GM23338 (cell line): ENCODE measurements around the gene MLLT10. TPM values are rescaled to one million over a fixed set of nuclear protein-coding genes. Genes with fewer than 3 reads are reported as not detected.

ENCODE experiments used
- ATAC-seq: fragments of 200-7000 bp; cut with Tn5 transposase; 3 replicates; pipeline ENCODE4 v1.9.1; 2020
- DNase-seq: peaks from one replicate; pipeline ENCODE4 v3.0.0-alpha.2; 2015; ENCODE audit warnings: low spot score
- H2AFZ ChIP-seq: fragments of 200-600 bp; sonication (generic); 2 replicates; pipeline ENCODE4 v1.8.0; 2016; ENCODE audit warnings: antibody characterized with exemption, mild to moderate bottlenecking, moderate library complexity
- H3F3A ChIP-seq: fragments of 200-600 bp; sonication (generic); replicated peaks from 2 replicates; pipeline ENCODE4 v1.8.0; 2017; ENCODE audit warnings: antibody characterized with exemption, mixed run types, low read depth
- H3K27ac ChIP-seq: fragments of 200-600 bp; sonication (generic); 2 replicates; pipeline ENCODE4 v1.6.1; 2016; ENCODE audit warnings: low read depth
- H3K27me3 ChIP-seq: fragments of 200-600 bp; sonication (generic); 2 replicates; pipeline ENCODE4 v1.8.0; 2016; ENCODE audit warnings: mild to moderate bottlenecking, mixed run types, moderate library complexity; ENCODE audit not compliant: insufficient read depth
- H3K36me3 ChIP-seq: fragments of 200-600 bp; sonication (generic); 2 replicates; pipeline ENCODE4 v1.8.0; 2016; ENCODE audit warnings: mild to moderate bottlenecking; ENCODE audit not compliant: insufficient read depth
- H3K4me1 ChIP-seq: fragments of 200-600 bp; sonication (generic); 2 replicates; pipeline ENCODE4 v1.8.0; 2016; ENCODE audit warnings: mild to moderate bottlenecking, moderate library complexity; ENCODE audit not compliant: insufficient read depth
- H3K4me2 ChIP-seq: fragments of 200-600 bp; sonication (generic); 2 replicates; pipeline ENCODE4 v1.7.1; 2017; ENCODE audit warnings: mixed run types
- H3K4me3 ChIP-seq: fragments of 200-600 bp; sonication (generic); 2 replicates; pipeline ENCODE4 v1.6.1; 2016; ENCODE audit warnings: mixed run types
- H3K79me2 ChIP-seq: fragments of 200-600 bp; sonication (generic); replicated peaks from 2 replicates; pipeline ENCODE4 v1.8.0; 2017; ENCODE audit warnings: mild to moderate bottlenecking; ENCODE audit not compliant: insufficient read depth
- H3K9me2 ChIP-seq: fragments of 200-600 bp; sonication (generic); 2 replicates; pipeline ENCODE4 v1.8.0; 2017; ENCODE audit not compliant: insufficient read depth
- H4K20me1 ChIP-seq: fragments of 200-600 bp; sonication (generic); replicated peaks from 2 replicates; pipeline ENCODE4 v1.8.0; 2017; ENCODE audit warnings: mild to moderate bottlenecking; ENCODE audit not compliant: insufficient read depth
- H3K27ac Mint-ChIP-seq: 2 replicates; pipeline ENCODE4 v1.8.0; 2020; ENCODE audit warnings: inconsistent platforms, mild to moderate bottlenecking, moderate library complexity, mixed read lengths
- H3K27me3 Mint-ChIP-seq: 3 replicates; pipeline ENCODE4 v1.8.0; 2022; ENCODE audit warnings: low read depth, mild to moderate bottlenecking, moderate library complexity, mixed read lengths, inconsistent platforms; ENCODE audit not compliant: insufficient read depth, poor library complexity
- H3K36me3 Mint-ChIP-seq: 3 replicates; pipeline ENCODE4 v1.8.0; 2021; ENCODE audit warnings: low read depth, mild to moderate bottlenecking, inconsistent platforms, moderate library complexity, mixed read lengths
- H3K4me1 Mint-ChIP-seq: 3 replicates; pipeline ENCODE4 v1.8.0; 2020; ENCODE audit warnings: mild to moderate bottlenecking, inconsistent platforms, mixed read lengths
- H3K4me3 Mint-ChIP-seq: 3 replicates; pipeline ENCODE4 v1.8.0; 2021; ENCODE audit warnings: moderate library complexity, mild to moderate bottlenecking, inconsistent platforms, mixed read lengths
- H3K9me3 Mint-ChIP-seq: 3 replicates; pipeline ENCODE4 v1.8.0; 2020; ENCODE audit warnings: moderate library complexity, mild to moderate bottlenecking, inconsistent platforms, mixed read lengths
- CREB1 ChIP-seq: fragments of 250-450 bp; sonication (Bioruptor Pico); IDR thresholded peaks from 2 replicates; pipeline ENCODE4 v1.5.0; 2020; ENCODE audit warnings: low read depth, mild to moderate bottlenecking, moderate library complexity
- EZH2phosphoT487 ChIP-seq: fragments of 200-600 bp; sonication (generic); IDR thresholded peaks from one replicate; pipeline ENCODE4 v1.8.1; 2018; ENCODE audit warnings: antibody characterized with exemption; ENCODE audit not compliant: unreplicated experiment
- JUNB ChIP-seq: IDR thresholded peaks from one replicate; pipeline ENCODE4 v1.6.1; 2016; ENCODE audit warnings: antibody characterized with exemption; ENCODE audit not compliant: unreplicated experiment
- polyA plus RNA-seq: library from polyadenylated mRNA; unstranded; fragments of >200 nt; fragmentation: Nextera tagmentation; extraction: Ambion mirVana; gene quantifications from 2 replicates; pipeline ENCODE4 v1.2.1, GENCODE V29; 2016
- total RNA-seq: library from RNA; depleted of rRNA; stranded (reverse); fragments of >200 nt; shearing (Covaris generic); gene quantifications from 2 replicates; pipeline ENCODE4 v1.2.3, GENCODE V29; 2014
- TF ChIP-seq, protein P1 (sequence below): fragments of 250-450 bp; sonication (Bioruptor Pico); IDR thresholded peaks from 2 replicates; pipeline ENCODE4 v1.5.0; 2020; ENCODE audit warnings: mild to moderate bottlenecking, moderate library complexity
- TF ChIP-seq, protein P2 (sequence below), 2 experiments: fragments of 200-600 bp in 1 of 2; sonication (generic) in 1 of 2; conservative IDR thresholded peaks; 2 replicates each; pipeline versions ENCODE4 v1.5.1 to v1.6.1; 2016 to 2017; ENCODE audit warnings: antibody characterized with exemption in 2 of 2, low read depth in 2 of 2, mild to moderate bottlenecking in 2 of 2, moderate library complexity in 1 of 2
- TF ChIP-seq, protein P3 (sequence below): IDR thresholded peaks from 2 replicates; pipeline ENCODE4 v1.6.1; 2016; ENCODE audit warnings: antibody characterized with exemption
- TF ChIP-seq, protein P4 (sequence below): IDR thresholded peaks from one replicate; pipeline ENCODE4 v1.6.1; 2018; ENCODE audit warnings: antibody characterized with exemption; ENCODE audit not compliant: unreplicated experiment

The MLLT10 gene
- total and polyA plus RNA-seq, 2 experiments from 2014 or later = 28.8 to 55.4 TPM

DNA sequence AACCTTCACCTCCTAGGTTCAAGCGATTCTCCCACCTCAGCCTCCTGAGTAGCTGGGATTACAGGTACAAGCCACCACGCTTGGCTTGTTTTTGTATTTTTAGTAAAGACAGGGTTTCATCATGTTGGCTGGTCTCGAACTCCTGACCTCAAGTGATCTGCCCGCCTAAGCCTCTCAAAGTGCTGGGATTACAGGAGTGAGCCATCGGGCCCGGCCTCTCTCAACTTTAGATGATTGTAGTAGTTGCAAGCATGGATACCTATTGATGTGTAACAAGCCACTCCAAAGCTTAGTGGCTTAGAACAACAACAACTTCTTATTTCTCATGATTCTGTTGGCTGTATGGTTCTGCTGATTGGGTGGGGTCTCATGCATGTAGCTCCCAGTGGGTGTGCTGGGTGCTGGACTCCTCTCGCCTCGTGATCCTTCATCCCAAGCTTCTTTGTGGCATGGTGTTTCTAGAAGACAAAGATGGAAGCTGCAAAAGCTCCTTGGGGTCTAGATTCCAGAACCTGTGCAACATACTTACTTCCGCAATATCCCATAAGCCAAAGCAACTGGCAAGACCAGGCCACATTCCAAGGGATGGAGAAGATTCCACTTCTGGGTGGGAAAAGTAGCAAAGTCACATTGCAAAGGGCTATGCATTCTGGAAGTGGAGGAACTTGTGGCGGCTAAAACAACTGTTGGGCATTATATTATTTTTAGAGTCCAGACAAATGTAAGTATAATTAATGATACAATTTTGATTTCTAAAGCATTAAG, 46.4 kb upstream of the MLLT10 start (continued):
- TF ChIP-seq, protein P1, sequence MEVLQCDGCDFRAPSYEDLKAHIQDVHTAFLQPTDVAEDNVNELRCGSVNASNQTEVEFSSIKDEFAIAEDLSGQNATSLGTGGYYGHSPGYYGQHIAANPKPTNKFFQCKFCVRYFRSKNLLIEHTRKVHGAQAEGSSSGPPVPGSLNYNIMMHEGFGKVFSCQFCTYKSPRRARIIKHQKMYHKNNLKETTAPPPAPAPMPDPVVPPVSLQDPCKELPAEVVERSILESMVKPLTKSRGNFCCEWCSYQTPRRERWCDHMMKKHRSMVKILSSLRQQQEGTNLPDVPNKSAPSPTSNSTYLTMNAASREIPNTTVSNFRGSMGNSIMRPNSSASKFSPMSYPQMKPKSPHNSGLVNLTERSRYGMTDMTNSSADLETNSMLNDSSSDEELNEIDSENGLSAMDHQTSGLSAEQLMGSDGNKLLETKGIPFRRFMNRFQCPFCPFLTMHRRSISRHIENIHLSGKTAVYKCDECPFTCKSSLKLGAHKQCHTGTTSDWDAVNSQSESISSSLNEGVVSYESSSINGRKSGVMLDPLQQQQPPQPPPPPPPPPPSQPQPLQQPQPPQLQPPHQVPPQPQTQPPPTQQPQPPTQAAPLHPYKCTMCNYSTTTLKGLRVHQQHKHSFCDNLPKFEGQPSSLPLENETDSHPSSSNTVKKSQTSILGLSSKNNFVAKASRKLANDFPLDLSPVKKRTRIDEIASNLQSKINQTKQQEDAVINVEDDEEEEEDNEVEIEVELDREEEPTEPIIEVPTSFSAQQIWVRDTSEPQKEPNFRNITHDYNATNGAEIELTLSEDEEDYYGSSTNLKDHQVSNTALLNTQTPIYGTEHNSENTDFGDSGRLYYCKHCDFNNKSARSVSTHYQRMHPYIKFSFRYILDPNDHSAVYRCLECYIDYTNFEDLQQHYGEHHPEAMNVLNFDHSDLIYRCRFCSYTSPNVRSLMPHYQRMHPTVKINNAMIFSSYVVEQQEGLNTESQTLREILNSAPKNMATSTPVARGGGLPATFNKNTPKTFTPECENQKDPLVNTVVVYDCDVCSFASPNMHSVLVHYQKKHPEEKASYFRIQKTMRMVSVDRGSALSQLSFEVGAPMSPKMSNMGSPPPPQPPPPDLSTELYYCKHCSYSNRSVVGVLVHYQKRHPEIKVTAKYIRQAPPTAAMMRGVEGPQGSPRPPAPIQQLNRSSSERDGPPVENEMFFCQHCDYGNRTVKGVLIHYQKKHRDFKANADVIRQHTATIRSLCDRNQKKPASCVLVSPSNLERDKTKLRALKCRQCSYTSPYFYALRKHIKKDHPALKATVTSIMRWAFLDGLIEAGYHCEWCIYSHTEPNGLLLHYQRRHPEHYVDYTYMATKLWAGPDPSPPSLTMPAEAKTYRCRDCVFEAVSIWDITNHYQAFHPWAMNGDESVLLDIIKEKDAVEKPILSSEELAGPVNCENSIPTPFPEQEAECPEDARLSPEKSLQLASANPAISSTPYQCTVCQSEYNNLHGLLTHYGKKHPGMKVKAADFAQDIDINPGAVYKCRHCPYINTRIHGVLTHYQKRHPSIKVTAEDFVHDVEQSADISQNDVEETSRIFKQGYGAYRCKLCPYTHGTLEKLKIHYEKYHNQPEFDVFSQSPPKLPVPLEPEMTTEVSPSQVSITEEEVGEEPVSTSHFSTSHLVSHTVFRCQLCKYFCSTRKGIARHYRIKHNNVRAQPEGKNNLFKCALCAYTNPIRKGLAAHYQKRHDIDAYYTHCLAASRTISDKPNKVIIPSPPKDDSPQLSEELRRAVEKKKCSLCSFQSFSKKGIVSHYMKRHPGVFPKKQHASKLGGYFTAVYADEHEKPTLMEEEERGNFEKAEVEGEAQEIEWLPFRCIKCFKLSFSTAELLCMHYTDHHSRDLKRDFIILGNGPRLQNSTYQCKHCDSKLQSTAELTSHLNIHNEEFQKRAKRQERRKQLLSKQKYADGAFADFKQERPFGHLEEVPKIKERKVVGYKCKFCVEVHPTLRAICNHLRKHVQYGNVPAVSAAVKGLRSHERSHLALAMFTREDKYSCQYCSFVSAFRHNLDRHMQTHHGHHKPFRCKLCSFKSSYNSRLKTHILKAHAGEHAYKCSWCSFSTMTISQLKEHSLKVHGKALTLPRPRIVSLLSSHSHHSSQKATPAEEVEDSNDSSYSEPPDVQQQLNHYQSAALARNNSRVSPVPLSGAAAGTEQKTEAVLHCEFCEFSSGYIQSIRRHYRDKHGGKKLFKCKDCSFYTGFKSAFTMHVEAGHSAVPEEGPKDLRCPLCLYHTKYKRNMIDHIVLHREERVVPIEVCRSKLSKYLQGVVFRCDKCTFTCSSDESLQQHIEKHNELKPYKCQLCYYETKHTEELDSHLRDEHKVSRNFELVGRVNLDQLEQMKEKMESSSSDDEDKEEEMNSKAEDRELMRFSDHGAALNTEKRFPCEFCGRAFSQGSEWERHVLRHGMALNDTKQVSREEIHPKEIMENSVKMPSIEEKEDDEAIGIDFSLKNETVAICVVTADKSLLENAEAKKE (CRISPR knock-in tag) = no peak
- TF ChIP-seq EZH2phosphoT487 = no peak
- TF ChIP-seq, protein P2, sequence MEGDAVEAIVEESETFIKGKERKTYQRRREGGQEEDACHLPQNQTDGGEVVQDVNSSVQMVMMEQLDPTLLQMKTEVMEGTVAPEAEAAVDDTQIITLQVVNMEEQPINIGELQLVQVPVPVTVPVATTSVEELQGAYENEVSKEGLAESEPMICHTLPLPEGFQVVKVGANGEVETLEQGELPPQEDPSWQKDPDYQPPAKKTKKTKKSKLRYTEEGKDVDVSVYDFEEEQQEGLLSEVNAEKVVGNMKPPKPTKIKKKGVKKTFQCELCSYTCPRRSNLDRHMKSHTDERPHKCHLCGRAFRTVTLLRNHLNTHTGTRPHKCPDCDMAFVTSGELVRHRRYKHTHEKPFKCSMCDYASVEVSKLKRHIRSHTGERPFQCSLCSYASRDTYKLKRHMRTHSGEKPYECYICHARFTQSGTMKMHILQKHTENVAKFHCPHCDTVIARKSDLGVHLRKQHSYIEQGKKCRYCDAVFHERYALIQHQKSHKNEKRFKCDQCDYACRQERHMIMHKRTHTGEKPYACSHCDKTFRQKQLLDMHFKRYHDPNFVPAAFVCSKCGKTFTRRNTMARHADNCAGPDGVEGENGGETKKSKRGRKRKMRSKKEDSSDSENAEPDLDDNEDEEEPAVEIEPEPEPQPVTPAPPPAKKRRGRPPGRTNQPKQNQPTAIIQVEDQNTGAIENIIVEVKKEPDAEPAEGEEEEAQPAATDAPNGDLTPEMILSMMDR (conservative IDR thresholded peaks at IDR 0.05; ENCODE audit: low read depth in 2 of 2) = no peak

DNA sequence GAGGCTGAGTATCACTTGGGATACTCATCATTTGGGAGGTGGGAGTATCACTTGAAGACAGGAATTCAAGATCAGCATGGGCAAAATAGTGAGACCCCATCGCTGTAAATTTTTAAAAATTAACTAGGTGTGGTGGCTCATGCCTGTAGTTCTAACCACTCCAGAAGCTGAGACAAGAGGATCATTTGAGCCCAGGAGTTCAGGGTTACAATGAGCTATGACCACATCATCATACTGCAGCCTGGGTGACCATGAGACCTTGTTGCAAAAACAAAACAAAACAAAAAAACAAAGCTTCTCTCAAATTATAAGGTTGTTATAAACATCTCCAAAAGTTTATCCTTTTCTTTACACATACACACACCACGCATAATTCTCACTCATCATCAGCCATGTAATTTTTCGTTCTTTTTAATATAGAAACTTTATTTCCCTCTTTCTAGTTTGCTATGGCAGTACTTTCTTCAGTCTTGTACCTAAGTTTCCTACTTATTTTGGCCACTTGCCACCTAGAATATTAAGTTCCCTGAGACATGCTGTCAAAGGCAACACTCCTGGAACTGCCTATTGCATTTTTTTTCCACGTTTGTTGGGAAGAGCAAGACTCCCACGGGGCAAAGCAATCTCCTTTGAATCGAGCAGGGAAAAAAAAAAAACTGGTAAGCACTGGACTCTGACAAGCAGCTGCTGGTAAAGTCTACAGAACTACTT, 45.6 kb upstream of the MLLT10 start:
- Histone ChIP-seq H4K20me1 (no peaks in the 10 kb centered on the region; the same call in 1 of the 2 replicates), H3K36me3 (no peaks in the 10 kb centered on the region), H3K9me2 (no peaks in the 10 kb centered on the region), H3K27ac (no peak overlapping the region), H3K4me1 (0 out of 2 replicates have a peak, but pooled peaks cover 6% of the 10 kb centered on the region), H2AFZ (no peak overlapping the region), H3K79me2 (no peaks in the 10 kb centered on the region), H3K4me2 (no peak overlapping the region), H3F3A (no peaks in the 10 kb centered on the region), H3K4me3 (no peak overlapping the region), H3K27me3 (peaks cover 3% of the 10 kb centered on the region)
- H3K4me1 Mint-ChIP-seq = peaks cover 17% of the 10 kb centered on the region
- no peak for DNase-seq
- no peaks in the 10 kb centered on the region for H3K9me3 Mint-ChIP-seq
- H3K27ac Mint-ChIP-seq = no peak overlapping the region
- H3K4me3 Mint-ChIP-seq = no peak overlapping the region
- ATAC-seq = no peak
- peaks cover 6% of the 10 kb centered on the region; the same call in 2 of the 3 replicates for H3K36me3 Mint-ChIP-seq
- peaks cover 10% of the 10 kb centered on the region for H3K27me3 Mint-ChIP-seq
- TF ChIP-seq CREB1 (CRISPR knock-in tag) = no peak
- TF ChIP-seq, protein P2 (conservative IDR thresholded peaks at IDR 0.05; ENCODE audit: low read depth in 2 of 2) = no peak
- TF ChIP-seq, protein P3, sequence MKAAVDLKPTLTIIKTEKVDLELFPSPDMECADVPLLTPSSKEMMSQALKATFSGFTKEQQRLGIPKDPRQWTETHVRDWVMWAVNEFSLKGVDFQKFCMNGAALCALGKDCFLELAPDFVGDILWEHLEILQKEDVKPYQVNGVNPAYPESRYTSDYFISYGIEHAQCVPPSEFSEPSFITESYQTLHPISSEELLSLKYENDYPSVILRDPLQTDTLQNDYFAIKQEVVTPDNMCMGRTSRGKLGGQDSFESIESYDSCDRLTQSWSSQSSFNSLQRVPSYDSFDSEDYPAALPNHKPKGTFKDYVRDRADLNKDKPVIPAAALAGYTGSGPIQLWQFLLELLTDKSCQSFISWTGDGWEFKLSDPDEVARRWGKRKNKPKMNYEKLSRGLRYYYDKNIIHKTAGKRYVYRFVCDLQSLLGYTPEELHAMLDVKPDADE = no peak
- TF ChIP-seq, protein P4, sequence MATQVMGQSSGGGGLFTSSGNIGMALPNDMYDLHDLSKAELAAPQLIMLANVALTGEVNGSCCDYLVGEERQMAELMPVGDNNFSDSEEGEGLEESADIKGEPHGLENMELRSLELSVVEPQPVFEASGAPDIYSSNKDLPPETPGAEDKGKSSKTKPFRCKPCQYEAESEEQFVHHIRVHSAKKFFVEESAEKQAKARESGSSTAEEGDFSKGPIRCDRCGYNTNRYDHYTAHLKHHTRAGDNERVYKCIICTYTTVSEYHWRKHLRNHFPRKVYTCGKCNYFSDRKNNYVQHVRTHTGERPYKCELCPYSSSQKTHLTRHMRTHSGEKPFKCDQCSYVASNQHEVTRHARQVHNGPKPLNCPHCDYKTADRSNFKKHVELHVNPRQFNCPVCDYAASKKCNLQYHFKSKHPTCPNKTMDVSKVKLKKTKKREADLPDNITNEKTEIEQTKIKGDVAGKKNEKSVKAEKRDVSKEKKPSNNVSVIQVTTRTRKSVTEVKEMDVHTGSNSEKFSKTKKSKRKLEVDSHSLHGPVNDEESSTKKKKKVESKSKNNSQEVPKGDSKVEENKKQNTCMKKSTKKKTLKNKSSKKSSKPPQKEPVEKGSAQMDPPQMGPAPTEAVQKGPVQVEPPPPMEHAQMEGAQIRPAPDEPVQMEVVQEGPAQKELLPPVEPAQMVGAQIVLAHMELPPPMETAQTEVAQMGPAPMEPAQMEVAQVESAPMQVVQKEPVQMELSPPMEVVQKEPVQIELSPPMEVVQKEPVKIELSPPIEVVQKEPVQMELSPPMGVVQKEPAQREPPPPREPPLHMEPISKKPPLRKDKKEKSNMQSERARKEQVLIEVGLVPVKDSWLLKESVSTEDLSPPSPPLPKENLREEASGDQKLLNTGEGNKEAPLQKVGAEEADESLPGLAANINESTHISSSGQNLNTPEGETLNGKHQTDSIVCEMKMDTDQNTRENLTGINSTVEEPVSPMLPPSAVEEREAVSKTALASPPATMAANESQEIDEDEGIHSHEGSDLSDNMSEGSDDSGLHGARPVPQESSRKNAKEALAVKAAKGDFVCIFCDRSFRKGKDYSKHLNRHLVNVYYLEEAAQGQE = no peak
- no peak for TF ChIP-seq JUNB
